ENCODE results near the gene CFAP73.

The CFAP73 gene

DNA sequence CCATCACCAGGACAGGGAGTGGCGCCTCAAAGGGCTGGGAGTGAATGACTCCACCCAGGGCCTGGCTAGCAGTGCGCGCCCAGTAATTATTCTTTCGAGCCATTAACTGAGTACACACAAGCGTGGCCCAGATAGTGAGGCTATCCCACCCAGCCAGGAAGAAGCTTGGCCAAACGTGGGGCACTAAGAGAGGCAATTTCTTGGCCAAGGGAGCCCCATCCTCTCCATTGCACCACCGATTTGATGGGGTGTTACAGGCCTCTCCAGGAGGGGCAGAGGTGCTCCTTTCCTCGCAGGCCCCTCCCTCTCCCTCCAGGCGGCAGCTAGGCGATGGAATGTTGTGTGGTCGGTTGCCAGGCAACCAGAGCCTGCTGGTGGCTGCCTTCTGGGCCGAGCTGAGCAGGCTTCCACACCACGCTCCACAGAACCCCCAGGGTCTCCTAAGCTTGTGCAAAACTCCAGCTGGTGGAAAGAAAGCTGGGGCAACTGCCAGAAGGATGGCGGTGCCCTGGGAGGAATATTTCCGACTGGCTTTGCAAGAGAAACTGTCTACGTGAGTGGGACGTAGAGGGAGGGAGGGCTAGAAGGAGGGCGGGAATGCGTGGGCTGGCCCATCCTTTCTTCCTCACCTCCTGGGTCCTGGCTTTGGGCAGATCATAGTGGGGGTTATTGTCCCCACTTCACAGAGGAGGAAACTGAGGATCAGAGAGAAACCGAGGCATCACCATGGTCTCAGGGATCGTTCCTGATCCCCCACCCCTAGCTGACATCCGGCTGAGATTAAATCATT, at the start of gene CFAP73:
CFAP73 (plus strand) TSS at position 364 of the 790 bp plus-strand sequence; CDS start at position 498, 134 bp downstream.
- DNase-seq (ENCODE audit: low read depth): peak; percentile 57
- H3K4me3 ChIP-seq (ENCODE audit: low read depth, low read length): no peak within 1 kb of the TSS
- TF ChIP-seq MYC (IDR thresholded peaks at IDR 0.05; ENCODE audit: low read depth, low read length) (no peak), POLR2A (IDR thresholded peaks at IDR 0.05; ENCODE audit: extremely low read depth, insufficient read length) (no peak)
- TF ChIP-seq, protein P1, sequence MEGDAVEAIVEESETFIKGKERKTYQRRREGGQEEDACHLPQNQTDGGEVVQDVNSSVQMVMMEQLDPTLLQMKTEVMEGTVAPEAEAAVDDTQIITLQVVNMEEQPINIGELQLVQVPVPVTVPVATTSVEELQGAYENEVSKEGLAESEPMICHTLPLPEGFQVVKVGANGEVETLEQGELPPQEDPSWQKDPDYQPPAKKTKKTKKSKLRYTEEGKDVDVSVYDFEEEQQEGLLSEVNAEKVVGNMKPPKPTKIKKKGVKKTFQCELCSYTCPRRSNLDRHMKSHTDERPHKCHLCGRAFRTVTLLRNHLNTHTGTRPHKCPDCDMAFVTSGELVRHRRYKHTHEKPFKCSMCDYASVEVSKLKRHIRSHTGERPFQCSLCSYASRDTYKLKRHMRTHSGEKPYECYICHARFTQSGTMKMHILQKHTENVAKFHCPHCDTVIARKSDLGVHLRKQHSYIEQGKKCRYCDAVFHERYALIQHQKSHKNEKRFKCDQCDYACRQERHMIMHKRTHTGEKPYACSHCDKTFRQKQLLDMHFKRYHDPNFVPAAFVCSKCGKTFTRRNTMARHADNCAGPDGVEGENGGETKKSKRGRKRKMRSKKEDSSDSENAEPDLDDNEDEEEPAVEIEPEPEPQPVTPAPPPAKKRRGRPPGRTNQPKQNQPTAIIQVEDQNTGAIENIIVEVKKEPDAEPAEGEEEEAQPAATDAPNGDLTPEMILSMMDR (IDR thresholded peaks at IDR 0.05; ENCODE audit: low read depth, low read length): no peak
- TF ChIP-seq, protein P2, sequence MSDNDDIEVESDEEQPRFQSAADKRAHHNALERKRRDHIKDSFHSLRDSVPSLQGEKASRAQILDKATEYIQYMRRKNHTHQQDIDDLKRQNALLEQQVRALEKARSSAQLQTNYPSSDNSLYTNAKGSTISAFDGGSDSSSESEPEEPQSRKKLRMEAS (IDR thresholded peaks at IDR 0.05; ENCODE audit: low read depth, low read length): no peak

DNA sequence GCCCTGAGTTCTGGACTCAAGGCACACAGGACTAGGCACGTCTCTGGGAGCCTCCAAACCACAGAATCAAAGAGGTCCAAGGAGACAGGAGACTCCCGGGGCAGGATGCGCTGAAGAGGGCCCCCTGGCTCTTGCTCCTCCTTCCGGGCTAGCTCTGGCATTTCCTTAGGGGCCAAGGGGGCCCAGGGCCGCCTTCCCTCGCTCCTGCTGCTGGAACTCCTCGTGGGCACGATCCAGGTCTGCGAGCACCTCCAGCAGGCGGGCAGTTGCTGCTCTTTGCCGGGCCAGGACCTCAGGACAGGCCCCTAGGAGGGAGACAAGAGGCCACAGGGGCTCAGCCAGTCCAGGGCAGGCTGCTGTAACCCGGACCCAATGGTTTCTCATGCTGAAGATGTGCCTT, 49.8 kb upstream of the CFAP73 start:
- TF ChIP-seq, protein P1 (IDR thresholded peaks at IDR 0.05; ENCODE audit: low read depth, low read length): no peak
- TF ChIP-seq POLR2A (IDR thresholded peaks at IDR 0.05; ENCODE audit: extremely low read depth, insufficient read length) (no peak), MYC (IDR thresholded peaks at IDR 0.05; ENCODE audit: low read depth, low read length) (no peak)
- TF ChIP-seq, protein P2 (IDR thresholded peaks at IDR 0.05; ENCODE audit: low read depth, low read length): no peak
- no peak for DNase-seq (ENCODE audit: low read depth)
- H3K4me3 ChIP-seq (ENCODE audit: low read depth, low read length): no peak overlapping the region

DNA sequence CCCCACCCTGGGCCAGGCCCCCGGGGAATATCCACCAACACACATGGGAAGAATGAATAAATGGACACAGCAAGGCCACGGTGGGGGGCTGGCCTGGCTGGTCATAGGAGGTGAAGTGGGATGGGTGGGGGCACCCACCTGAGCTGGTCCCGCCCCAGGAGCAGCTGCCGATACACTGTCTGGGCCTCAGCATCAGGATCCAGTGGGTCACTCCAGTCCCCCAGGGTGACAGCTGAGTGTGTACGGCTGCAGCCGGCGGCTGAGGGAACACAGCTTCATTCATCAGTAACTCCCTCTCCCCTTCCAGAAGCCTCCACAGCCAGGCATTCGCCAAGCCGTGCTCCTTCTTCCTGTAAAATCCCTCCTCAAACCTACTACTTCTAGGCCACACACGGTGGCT, 47.8 kb upstream of the CFAP73 start:
- TF ChIP-seq, protein P2 (IDR thresholded peaks at IDR 0.05; ENCODE audit: low read depth, low read length): no peak
- DNase-seq (ENCODE audit: low read depth): no peak
- H3K4me3 ChIP-seq (ENCODE audit: low read depth, low read length): no peak overlapping the region

DNA sequence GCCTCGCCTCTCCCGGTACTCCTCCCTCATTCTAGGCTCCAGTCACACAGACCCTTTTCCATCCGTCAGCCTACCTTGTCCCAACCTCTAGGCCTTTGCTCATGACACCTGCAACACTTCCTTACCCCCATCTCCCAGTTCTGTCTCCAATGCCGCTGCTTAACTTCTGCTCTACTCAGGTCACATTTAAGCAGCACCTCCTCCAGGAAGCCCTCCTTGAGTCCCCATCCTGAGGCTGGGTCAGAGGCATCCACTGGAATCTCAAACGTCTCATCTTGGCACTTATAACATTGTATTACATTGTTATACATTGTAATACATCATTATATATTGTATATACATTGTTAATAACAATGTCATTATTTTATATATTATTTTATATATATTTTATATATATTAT, 46.7 kb upstream of the CFAP73 start:
- H3K4me3 ChIP-seq (ENCODE audit: low read depth, low read length): no peak overlapping the region
- TF ChIP-seq POLR2A (IDR thresholded peaks at IDR 0.05; ENCODE audit: extremely low read depth, insufficient read length): no peak
- no peak for TF ChIP-seq MYC (IDR thresholded peaks at IDR 0.05; ENCODE audit: low read depth, low read length)
- TF ChIP-seq, protein P2 (IDR thresholded peaks at IDR 0.05; ENCODE audit: low read depth, low read length): no peak
- DNase-seq (ENCODE audit: low read depth): no peak

DNA sequence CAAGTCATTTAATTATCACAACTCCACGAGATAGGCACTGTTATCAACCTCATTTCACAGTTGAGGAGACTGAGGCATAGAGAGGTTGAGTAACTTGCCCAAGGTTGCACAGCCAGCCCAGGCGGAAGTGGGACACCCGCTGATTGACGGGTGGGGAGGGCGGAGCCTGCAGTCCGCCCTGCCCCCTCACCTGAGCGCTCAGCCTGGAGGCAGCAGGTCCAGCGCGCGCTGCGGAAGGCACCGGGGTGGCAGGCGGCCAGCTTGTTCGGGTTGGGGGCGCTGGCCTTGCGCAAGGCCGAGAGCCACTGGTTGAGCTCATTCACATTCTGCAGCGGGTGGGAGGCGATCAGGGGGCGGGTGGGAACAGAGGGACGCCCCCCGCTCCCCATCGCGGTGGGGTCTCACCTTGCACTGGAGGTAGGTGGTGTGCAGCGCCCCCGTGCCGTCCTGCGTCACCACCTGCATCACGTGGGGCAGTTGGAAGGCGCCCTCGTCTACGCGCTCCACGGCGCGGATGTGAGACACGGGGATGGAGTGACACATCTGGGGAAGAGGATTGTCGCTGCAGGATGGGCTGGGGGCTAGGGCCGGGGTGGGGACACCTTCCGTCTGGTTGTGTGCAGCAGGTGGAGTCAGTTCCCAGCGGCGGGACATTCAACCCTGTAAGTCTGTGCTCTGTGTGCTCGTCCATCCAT, 45.6 kb upstream of the CFAP73 start:
- no peak for DNase-seq (ENCODE audit: low read depth)
- TF ChIP-seq, protein P2 (IDR thresholded peaks at IDR 0.05; ENCODE audit: low read depth, low read length): no peak
- no peak for TF ChIP-seq POLR2A (IDR thresholded peaks at IDR 0.05; ENCODE audit: extremely low read depth, insufficient read length)
- TF ChIP-seq, protein P1 (IDR thresholded peaks at IDR 0.05; ENCODE audit: low read depth, low read length): no peak
- TF ChIP-seq MYC (IDR thresholded peaks at IDR 0.05; ENCODE audit: low read depth, low read length): no peak
- no peak overlapping the region for H3K4me3 ChIP-seq (ENCODE audit: low read depth, low read length)

DNA sequence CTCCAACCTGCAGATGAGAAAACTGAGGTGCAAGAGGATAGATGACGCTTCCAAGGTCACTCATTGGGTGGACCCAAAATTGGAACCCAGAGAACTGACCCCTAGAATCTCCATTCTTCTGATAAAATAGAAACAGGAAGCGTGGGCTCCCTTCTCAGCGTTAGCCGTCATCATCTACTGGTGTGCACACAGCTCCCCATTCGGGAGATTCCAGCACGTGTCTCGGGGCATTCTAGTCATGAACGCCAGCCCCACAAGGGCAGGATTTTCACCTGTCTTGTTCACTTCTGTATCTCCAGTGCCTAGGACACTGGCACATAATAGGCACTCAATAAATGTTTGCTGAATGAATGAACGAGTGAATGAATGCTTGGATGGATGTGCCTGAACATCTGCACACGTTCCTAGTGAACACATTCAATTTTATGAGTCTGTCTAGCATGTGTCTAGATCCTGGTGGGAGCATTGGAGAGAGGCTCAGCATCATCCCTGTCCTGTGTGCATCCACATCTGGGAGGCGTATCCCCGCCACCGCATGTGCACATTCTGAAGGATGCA, 44.5 kb upstream of the CFAP73 start:
- H3K4me3 ChIP-seq (ENCODE audit: low read depth, low read length): no peak overlapping the region
- TF ChIP-seq POLR2A (IDR thresholded peaks at IDR 0.05; ENCODE audit: extremely low read depth, insufficient read length) (no peak), MYC (IDR thresholded peaks at IDR 0.05; ENCODE audit: low read depth, low read length) (no peak)
- TF ChIP-seq, protein P2 (IDR thresholded peaks at IDR 0.05; ENCODE audit: low read depth, low read length): peak; percentile 19; the same call in 1 of the 2 replicates

More for the DNA sequence above, 44.5 kb upstream of the CFAP73 start:
- DNase-seq (ENCODE audit: low read depth): no peak
